Medulla oblongata (tissue), 1 donor: ENCODE results near the gene YY1.
"Not testable (repeated sequence)": the region's sequence is repeated elsewhere in the genome, so short reads cannot be mapped to it uniquely, and the experiment has no call there.

ENCODE experiments used
- DNase-seq: peaks from one replicate; pipeline ENCODE4 v3.0.0-alpha.2; 2015; ENCODE audit errors: extremely low spot score

Gene YY1

DNA sequence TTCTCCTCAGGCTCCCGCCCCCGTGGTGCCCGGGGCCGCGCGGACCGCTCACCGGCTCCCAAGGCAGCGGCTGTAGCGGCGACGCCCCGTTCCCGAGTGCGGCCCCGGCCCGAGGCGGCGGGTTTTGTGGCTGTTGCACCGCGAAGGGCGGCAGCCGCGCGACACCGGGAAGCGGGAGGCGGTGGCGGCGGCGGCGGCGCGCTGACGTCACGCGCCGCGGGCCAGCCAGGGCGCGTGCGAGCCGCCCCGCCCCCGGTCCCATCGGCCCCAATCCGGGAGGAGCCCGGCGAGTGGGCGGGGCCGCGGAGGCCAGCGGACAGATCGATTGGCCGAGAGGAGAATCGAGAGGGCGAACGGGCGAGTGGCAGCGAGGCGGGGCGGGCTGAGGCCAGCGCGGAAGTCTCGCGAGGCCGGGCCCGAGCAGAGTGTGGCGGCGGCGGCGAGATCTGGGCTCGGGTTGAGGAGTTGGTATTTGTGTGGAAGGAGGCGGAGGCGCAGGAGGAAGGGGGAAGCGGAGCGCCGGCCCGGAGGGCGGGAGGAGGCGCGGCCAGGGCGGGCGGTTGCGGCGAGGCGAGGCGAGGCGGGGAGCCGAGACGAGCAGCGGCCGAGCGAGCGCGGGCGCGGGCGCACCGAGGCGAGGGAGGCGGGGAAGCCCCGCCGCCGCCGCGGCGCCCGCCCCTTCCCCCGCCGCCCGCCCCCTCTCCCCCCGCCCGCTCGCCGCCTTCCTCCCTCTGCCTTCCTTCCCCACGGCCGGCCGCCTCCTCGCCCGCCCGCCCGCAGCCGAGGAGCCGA, at the start of gene YY1:
Gene YY1 (plus strand): TSS at position 726 of the 792 bp plus-strand sequence. CDS start 101 bp downstream, outside the sequence.
- DNase-seq: peak; percentile 98

DNA sequence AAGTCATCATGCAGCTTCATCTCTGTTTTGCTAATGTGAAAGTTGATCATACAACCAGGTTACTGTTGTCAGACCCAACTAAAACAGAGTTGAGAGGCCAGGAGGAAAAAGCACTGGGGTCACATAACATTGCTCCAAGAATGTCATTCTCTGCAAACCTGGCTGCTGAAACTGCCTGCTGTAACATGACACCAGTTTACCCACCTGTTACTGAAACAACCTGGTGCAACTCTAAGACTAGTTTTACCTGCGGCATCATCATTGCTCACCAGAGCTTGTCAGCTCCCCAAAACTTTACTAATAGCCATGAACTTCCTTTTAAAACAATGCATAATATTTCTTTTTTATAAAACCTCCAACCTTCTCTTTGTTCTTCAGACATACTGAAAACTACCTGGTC, 48.8 kb upstream of the YY1 start:
- no peak for DNase-seq

DNA sequence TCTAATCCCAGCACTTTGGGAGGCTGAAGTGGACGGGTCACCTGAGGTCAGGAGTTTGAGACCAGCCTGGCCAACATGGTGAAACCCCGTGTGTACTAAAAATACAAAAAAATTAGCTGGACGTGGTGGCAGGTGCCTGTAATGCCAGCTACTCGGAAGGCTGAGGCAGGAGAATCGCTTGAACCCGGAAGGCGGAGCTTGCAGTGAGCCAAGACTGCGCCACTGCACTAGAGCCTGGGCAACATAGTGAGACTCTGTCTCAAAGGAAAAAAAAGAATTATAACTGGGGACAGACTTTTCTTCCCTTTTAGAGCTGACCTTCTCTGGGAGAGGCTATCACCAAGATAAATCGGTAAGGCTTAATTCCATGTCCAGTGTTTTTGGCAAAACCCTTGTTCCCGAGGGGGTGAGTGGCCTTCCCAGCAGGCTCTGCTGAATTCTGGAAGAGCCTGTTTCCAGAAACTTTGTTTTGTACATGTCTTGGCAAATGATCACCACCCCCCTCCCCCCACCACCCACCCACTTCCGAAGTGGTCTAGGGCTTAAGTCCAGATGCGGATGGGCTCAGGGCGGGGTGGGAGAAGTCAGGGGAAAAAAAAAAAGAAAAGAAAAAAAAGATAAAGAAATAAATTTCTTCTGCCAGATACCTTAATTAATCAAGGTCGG, 47.2 kb upstream of the YY1 start:
- DNase-seq: no peak

GRCh38 chr14:100192250-100192671, 46.7 kb upstream of the YY1 start:
- DNase-seq: no peak

GRCh38 chr14:100192672-100193416, 46.1 kb upstream of the YY1 start:
- DNase-seq: peak; percentile 98

DNA sequence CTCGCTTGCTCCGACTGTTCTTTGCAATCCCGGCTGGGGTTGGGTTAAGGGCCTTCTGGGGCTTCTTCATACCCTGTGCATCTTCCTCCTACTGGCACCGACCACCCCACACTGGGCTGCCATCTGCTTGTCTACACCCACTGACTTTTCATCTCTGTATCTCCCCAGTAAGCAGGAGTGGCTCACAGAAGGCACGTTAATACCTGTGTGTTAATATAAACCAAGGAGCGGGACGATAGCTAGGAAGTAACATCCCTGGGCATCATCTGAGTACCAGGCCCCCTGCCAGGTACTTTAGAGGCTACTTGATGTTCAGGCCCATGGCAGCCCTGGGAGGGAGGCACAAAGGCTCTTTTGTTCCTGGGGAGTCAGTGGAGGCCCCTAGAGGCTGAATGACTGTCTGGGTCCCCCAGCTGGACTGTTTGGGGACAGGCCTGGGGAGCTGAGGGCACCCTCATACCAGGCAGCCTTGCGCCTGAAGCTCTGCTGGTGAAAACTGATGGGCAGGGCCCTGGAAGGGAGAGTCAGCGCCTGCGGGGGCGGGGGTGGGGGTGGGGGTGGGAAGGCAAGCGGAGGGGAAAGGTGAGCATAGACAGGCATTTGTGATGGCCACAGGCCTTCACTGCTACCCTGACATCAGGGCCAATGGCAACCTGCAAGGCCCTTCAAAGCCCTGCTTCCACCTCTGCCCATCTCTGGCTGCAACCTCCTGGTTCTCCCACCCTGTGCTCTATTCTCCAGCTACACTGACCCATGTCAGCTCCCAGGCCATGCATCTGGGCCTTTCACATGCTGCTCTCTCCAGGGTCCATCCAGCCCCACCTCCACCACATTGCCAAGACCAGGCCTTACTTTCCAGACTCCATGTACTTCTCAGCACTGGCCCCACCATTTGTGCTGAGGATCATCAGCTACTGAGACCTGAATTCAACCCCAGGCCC, 45.3 kb upstream of the YY1 start:
- DNase-seq: peak; percentile 76

DNA sequence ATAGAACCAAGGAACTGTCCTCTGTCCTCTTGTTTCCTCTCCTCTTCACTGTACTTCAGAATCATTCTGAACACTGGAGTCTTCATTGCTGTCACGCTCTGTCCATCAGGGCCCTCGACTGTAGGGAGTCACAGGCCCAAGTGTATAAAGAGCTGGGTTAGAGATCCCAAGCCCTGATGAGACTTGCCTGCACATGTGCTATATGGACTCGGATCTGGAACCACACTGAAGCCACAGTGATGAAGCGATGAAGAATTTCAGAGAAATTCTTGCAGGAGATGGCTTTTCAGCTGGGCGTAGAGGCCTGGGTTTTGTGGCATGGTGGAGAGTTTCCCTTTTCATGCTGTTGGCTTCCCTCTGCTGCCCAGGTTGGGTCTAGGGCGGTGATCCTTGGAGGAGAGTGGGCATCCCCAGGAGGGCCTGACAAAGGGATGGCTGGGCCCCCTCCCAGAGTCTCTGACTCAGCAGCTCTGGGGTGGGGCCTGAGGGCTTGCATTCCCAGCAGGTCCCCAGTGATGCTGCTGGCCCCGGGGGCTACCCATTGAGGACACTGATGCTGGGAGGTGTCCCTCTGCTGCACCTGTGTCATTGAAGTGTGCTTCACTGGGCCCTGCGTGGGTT, 39.6 kb upstream of the YY1 start:
- no peak for DNase-seq

DNA sequence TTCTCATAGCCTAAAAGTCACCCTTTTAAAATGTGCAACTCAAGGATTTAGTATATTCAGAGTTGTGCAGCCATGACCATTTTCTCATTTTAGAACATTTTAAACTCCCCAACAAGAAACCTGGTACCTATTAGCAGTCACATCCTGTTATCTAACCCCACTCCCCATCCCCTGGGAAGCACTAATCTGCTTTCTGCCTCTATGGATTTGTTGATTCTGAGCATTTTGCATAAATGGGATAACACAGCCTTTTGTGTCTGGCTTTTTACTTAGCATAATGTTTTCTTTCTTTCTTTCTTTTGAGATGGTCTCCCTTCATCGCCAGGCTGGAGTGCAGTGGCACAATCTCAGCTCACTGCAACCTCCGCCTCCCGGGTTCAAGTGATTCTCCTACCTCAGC, 38.6 kb upstream of the YY1 start:
- no peak for DNase-seq

DNA sequence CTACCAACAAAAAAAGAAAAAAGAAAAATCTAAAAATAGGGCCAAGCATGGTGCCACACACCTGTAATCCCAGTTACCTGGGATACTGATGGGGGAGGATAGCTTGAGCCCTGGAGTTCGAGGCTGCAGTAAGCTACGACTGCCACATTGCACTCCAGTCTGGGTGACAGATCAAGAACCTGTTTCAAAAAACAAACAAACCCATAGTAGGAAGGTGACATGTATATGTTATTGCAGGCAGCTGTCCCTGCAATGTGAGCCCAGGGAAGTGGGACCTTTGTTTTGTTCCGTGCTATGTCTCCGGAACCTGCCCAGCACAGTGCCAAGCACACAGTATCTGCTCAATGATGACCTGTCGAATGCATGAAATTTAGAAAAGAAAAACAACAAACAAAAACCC, 37.2 kb upstream of the YY1 start:
- no peak for DNase-seq

DNA sequence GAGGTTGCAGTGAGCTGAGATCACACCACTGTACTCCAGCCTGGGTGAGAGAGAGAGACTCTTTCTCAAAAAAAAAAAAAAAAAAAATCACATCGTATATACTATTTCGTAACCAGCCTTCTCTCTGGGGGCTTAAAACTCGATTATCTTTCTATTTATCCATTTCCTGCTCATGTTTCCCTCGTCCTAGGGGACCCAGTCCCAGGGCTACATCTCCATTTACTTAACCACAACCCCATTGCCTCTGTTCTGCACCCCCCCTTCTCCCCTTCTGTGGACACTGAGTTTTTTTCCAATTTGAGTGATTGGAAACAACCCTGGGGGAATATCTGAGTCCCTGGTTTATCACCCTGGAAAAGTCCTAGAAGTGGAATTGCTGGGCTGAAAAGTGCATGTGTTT, 36.2 kb upstream of the YY1 start:
- no peak for DNase-seq

DNA sequence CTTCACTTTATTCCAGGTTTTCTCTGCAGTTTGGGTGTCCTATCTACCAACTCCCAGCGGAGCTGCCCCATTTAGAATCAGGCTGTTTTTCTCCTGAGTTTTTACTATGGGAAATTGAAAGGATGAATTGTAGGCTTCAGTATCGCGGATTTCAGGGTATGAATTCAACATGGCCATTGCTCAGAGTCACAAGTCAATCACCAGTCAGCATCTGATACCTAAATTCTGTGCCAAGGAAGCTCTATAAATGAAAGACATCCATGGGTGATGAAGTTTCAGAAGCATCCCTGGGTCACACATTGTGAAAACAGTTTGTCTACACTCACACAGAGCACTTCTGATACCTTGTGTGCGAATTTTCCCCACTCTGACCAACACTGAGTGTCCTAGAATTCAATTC, 35.8 kb upstream of the YY1 start:
- no peak for DNase-seq

GRCh38 chr14:100203962-100204834, 34.7 kb upstream of the YY1 start:
- no peak for DNase-seq

DNA sequence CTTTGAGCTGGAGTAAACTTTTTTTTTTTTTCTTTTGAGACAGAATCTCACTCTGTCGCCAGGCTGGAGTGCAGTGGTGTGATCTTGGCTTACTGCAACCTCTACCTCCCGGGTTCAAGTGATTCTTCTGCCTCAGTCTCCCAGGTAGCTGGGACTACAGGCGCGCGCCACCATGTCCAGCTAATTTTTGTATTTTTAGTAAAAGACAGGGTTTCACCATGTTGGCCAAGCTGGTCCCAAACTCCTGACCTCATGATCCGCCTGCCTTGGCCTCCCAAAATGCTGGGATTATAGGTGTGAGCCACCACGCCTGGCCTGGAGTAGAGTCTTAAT, 34.1 kb upstream of the YY1 start:
- DNase-seq: not testable (repeated sequence)

DNA sequence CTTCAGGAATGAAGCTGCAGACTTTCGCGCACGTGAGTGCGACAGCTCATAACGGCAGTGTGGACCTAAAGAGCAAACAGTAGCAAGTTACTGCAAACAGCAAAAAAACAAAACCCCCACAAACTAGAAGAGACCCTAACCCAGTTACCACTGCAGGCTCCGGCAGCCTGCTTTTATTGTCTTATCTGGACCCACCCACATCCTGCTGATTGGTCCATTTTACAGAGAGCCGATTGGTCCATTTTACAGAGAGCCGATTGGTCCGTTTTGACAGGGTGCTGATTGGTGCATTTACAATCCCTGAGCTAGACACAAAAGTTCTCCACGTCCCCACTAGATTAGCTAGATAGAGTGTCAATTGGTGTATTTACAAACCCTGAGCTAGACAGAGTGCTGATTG, 31.4 kb upstream of the YY1 start:
- not testable (repeated sequence) for DNase-seq

- not testable (repeated sequence) for DNase-seq
These were observed 30.8 kb upstream of the YY1 start for GRCh38 chr14:100208136-100208535.

DNA sequence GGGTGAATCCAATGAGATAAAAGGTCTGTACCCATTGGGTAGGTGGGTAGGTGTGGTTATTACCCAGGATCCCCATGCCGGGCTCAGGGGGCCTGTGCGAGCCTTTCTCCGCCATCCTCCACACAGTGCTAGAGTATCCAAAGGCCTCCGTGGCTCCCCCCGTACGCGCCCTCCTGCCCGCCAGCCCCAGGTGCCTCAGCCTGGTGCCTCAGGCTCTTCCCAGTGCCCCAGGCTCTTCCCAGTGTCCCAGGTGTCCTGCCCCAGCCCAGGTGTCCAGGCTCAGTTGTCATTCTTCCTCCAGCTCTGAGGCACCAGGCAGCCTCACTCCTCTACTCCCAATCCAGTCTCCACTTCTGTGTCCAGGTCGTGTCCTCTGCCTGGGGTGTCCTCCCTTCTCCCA, 27.6 kb upstream of the YY1 start:
- DNase-seq: no peak

DNA sequence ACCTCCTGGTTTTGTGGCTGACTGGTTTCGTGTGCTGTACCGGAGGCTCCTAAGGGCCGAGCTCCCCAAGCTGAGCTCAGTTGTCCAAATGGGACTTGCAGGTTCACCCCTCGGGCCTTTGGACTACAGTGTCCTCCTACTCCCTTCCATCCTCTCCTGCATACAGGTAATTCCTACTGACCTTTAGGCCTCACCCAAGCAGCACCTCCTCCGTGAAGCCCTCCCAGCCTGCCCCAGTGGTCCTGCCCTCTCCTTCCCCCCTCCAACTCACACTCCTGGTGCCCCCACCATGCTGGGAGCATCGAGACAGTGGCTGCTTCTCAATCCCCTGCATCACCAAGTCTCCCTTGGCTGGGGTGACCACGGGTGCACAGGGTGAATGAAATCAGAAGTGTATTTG, 27.1 kb upstream of the YY1 start:
- no peak for DNase-seq

- DNase-seq: no peak
These were observed 26.2 kb upstream of the YY1 start for GRCh38 chr14:100212476-100213333.

DNA sequence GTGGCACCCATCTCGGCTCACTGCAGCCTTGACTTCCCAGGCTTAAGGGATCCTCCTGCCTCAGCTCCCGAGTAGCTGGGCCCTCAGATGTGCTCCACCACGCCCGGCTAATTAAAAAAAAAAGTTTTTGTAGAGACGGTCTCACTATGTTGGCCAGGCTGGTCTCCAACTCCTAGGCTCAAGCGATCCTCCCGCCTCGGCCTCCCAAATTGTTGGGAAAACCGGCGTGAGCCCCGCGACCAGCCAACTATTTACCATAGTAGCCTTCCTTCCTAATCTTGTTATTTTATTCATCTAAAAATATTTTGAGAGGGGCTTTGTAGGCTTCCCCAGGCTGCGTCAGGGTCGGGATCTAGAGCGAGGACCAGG, 25.4 kb upstream of the YY1 start:
- no peak for DNase-seq
